HK-2 (cell line): ENCODE results near the gene TCF7L2.

Source experiments
- DNase-seq: peaks from one replicate; pipeline ENCODE4 v3.0.0-alpha.2; 2018; ENCODE audit not compliant: unreplicated experiment

Gene TCF7L2

DNA sequence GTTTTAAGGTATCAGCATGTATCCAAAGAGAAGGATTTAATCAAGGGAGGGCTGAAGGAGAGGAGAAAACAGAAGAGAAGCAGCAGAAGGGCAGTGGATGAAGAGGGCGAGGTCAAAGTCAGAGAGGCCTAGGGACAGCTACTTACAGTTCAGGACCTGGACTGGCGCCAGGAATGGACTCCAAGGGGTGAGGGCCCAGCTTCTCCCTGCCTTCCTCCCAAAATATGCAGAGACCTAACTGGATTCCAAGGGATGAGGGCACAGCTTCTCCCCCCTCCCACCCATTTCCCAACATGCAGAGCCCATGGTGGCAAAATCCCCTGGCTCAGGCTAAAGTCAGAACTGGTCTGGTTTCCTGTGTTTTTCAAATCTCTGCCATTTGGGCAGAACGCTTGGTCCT, 3.4 kb upstream of the TCF7L2 start:
- DNase-seq, result no peak

DNA sequence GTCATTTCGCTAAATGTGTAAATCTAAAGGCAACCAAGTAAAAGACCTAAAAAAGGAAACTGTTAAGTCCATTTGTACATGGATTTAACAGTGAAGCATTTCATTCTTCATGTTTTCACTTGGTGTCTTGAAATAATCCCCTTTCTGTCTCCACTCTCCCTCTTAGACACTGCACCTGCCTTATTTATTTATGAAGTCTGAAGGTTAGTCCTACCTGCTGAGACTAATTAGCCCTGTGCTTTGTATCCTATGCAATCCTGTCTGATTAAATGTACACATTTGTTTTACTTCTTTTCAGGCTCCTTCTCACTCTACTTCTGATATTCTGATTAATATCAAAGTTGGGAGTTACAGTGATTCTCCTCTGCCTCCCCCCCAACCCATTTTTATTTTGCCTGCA, 1.9 kb upstream of the TCF7L2 start:
- DNase-seq, result no peak

DNA sequence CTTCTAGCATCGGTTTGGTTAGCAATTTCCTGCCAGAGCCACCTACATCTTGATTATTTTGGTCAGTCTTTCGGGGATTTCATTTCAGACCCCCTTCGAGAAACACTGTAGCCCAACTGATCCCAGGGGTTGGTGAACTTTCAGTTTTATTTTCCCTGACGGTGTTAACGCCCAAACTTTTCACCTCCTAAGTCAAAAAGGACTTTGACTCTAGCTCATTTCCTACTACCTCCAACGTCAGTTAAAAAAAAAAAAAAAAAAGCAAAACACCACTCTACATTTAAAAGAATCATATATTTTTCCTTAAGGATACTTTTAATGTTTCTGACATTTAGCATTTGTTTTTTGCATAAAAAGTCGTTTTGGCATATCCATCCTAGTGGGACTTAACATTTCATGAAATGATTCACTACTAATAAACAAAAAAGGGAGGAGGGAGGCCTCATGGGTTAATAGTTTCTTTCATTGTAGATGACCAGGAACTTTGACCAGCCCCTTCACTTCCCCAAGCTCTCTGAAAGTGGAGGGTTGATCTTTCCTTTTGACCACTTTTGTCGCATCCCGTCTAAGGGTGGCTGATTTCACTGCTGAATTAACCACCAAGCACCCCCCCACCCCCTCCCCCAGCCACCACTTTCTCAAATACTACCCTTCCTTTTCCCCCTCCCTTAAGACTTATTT, 764 bp upstream of the TCF7L2 start:
- no peak for DNase-seq

DNA sequence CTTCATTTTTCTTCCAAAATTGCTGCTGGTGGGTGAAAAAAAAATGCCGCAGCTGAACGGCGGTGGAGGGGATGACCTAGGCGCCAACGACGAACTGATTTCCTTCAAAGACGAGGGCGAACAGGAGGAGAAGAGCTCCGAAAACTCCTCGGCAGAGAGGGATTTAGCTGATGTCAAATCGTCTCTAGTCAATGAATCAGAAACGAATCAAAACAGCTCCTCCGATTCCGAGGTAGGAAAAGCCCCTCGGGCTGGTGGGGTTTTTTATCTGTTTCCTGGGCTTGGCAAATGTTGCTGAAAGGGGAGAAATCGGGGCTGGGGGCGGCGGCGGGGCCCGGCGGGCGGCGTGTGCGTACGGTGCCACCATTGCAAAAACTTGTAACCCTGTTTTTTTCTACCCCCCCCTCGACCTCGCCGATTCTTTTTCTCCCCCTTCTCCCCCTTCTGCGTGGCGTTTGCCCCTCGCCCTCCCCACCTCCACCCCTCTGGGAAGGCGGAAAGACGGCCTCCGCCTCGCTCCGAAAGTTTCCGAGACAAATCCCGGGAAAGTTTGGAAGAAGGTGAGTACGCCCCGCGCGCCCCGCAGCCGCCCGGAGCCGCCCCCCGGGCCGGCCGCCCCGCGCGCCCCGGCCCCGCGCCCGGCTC, 789 bp downstream of the TCF7L2 start:
- DNase-seq, result peak; percentile 53

DNA sequence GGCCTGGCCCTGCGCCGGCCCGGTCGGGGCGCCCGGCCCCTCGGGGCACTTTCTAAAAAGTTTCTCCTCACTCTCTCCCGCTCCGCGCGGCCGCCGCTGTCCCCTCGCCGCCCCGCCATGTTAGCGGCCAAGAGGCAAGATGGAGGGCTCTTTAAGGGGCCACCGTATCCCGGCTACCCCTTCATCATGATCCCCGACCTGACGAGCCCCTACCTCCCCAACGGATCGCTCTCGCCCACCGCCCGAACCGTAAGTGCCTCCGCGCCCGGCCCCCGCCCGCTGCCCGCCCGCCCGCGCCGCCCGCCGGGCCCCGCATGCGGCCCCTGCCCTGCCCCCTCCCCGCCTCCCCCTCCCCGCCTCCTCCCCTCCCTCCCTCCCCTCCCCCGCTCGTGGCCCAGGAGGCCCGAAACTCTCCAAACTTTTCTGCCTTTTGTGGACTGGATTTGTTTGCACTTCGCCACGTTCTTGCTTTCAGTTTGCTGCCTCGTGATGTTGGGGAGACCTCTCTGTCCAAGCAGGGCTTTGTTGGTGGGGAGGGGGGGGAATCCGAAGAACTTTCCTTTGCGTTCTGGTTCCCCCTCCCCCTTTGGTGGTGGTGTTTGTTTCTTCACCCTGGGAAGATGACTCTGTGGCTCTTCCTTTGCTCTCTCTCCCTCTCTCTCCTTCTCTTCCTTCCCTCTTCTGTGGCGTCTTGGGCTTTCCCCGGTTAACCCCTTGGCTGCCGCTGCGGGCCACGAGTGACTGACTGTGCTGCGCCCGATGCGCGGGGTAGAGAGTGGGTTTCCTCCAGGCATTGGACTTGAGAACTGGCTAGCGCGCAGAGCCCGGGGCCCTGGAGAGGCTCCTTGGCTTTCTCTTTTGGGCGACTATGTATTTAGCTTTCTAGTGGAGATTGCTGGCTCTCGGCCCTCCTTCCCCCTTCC, 1.6 kb downstream of the TCF7L2 start:
- DNase-seq, result peak; percentile 82

DNA sequence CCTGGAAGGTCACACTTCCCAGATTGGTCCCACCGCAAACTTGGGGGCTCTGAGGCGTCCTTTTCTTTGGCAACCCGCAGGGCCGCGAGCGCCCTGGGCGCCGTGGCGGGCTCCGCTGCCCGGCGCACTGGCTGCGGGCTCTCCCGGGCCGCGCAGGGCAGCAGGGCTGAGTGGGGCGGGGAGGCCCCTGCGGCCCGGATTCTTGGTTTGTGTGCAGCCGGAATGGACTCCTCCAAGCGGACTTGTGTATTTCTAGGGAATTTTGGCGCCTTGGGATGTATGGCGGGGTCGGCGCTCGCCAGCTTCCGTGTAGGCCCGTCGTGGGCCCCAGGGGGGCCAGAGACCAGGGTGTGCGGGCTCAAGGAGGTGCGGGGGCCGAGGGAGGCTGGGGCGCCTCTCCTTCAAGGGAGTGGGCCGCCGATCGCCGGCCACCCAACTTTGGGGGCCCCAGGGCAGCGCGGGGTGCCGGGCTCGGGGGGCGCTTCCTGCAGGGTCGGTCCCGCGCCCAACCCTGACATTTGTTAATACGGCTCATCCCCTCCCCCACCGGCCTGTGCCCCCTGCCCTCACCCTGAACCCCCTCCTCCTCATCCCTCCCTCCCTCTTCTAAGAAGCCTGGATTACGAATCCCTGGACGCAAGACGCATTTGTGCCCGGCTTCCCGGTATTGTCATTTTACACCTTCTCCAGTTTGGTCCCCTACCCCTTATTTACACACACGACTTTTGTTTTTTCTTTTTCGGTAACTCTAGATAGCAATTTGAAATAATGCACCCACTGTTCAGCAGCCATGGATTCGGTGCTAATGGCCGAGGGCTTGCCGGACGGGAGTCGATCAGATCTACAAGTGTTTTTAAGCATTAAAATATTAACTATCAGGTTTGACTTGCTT, 2.5 kb downstream of the TCF7L2 start:
- peak; percentile 61 for DNase-seq

DNA sequence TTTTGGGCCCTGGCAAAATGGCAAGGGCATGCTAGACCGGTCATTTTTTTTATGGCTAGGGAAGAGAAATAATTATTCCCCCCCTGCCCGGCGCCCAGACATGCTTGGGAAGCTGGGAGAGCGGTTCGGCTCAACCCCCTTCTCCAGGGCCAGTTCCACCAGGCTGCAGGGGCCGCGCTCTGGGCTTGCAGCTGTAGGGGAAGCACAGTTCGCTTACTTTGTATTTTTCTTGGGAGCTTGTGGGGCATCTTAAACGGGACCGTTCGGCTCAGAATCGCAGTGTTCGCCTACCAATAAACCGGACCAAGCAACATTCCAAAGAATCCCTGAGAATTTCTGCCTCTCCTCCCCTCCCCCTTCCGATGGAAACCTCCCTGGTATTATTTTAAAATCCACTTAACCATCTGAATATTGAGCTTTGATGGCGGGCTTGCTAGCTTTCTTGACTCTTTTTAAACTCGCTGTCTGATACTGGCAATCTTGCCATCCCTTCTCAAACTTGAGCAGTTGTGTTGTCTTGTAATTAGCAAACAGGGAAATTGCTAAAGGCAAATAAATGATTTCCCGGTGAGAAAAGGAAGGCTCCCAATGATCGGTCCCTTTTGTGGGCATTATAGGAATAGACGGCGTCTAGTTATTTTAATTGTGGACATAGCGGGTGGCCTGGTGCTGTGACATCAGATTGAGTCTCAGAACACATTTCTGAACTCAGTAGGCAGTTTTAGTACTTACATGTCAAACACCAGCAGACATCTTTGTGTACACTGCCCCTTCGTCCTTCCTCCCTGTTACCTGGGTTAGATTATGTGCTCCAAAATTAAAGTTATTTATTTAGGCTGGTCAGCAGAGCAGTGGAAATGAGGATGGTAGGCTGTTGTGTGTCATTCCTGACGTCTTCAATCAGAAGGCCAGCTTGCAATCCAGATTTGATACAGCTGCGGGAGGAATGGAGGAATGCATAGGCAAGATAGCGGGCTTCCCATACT, 3.4 kb downstream of the TCF7L2 start:
- peak; percentile 68 for DNase-seq

DNA sequence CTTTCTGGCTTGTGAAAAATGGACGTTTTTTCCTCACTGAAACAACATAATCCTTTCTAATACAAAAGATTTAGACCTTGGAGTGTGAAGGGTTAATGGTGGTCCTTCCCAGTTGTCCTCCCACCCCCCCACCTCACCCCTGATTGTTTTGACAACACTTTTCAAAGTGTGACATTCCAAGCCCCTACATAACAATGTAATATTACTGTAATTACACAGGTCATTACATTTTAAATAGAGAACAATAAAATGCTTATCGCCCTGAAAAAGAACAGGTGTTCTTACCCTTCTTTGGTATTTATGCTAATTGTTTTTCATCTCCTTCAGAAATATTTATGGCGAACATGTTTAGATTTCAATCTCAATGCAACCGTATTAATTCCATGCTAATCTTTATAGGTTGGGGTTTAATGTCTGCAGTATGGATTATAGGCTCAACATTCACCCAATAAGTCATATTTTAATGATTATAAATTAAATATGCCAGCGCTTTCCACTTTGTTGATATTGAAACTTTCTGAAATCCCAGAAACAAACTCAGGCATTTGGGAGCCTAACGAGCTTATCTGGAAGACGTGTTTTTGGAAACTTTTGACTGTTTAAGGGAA, 5.0 kb downstream of the TCF7L2 start:
- no peak for DNase-seq

DNA sequence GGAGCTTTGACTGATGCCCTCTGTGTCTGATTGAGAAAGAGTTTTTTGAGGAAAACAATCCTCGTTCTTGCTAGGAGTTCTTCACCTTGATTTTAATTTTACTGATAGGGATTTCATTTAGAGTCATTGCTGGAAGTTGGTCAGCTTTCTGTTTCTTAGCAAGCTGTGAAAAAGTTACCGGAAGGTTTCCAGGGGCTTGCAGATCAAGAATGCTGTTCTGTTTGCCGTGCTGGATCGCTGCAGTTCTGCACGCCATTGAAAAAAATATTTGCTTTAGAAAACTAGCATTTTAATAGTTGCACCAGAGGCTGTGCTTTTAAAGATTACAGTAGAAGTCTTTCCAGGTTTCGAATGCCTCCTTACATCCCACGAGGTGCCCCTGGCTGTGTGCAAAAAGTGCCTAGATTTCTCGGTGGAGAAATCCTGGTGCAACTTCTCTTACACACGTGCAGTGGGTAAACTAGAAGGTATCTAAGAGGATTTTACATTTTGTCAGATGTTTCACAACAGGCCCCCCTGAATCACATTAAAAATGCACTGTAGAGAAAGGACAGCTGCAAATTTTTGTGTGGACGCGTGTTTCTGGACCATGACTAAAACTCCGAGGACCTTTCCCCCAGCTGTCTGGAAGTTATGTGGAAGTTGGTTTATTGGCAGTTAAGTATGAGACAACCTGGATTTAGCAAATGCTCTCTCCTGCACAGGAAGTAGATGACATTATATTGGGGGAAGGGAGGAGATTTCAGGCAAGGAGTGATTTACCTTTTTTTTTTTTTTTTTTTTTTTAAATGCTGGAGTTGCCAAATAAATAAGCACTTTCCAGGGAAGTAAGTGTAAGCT, 5.8 kb downstream of the TCF7L2 start:
- no peak for DNase-seq

DNA sequence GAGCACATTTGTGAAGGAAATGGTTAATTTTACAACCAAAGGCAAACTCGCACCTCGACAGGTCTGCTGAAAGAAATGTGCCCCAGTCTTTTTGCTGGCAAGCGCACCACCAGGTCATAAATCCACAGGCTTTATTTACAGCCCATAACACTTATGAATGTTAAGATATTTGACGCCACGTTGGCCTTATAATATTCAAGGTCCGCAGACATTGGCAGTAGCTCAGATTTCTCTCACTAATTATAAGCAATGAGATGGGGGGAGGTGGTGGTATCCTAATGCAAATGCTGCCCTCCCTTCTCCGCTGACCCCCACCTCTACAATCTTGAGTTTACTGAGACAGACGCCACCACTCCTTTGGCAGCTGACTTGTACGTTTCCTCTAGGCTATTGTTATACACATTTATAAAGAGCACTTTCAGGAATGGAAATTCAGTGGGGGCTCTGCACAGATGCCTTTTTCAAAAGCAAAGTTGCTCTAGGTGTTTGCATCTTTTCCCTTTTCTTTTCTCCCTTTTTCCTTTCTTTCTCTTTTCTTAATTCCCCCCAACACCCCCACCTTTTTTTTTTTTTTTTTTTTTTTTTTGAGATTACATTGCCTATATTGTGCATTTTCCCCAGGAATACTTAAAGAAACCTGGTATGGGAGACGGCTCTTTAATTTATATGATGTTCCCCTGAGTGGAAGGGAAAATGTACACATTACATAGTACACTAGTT, 6.7 kb downstream of the TCF7L2 start:
- no peak for DNase-seq

DNA sequence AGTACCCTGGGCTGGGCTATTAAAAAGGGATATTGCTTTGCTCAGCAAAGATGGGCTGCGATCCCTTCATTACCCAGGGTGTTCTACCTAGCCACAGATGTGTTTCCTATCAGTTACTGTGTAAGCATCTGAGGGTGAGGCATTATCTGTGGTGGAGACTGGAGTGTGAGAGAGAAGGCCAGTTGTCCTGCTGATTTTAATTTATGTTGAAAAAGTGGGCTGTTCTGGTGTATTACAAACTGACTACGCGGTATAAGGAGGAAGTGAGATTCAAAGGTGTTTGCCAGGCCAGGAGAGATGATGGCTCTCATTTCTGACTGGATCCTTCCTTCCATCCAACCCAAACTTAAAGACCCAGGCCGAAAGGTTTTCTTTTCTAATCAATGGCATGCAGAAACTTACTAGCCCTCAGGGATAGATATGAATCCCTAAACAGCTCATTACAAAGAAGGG, 7.6 kb downstream of the TCF7L2 start:
- DNase-seq, result no peak

DNA sequence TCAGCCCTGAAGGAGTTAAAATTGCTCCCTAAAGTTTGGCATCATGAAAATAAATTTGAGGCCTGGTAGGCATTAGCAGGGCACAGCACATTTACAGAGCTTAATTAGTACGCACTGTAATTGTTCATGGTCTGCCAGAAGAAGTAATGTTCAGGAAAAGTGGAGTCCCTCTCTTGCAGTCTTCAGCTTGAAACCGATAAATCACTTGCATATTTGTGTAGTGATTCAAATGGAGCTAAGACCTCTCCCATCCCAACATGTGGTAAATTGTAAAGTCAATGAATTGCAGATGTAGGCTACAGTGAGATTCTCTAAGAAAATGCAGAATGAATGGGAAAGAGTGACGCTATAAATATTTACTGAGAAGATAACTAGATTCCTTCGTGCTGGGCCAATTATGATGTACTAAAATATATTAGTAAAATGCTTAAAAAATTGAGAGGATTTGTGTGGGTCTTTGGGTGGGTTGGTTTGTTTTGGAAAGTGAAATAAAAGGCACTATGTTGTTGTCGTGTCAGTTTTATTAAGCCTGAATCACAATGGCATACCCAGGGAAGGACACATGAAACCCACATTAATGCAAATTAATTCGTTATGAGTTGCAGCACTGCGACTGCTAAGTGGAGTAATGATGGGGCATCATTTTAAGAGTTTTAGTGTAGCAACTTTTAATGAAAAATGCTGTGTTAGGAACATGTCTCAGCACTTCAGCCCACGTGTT, 8.4 kb downstream of the TCF7L2 start:
- DNase-seq, result no peak

DNA sequence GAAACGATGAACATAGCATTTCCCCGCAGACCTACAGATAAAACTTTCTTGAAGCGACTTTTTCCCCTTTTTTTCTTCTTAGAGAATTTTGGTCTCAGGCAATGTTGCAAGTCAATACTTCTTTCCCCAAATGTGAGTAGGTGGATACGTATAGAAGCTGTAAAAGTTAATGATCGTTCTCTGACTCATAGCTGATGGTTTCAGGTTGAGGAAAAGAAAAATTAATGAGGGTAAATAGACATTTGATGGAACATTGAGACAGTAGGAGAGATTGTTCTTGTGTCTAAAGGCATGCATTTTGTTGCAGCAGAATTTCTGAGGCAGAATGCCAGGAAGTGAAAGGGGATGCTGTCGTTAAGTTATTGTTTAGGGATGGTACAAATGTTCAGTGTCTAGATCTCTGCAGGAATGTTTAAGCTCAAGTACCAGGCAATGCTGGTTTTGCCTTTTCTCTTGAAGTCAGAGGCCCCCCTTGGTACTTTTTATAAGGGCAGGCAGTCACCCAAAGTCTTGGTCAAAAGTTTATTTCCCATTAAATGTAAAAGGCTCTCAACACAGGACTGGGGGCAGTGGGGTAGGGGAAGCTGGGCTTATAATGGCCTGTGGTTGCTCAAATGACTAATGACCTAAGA, 9.3 kb downstream of the TCF7L2 start:
- peak; percentile 37 for DNase-seq

DNA sequence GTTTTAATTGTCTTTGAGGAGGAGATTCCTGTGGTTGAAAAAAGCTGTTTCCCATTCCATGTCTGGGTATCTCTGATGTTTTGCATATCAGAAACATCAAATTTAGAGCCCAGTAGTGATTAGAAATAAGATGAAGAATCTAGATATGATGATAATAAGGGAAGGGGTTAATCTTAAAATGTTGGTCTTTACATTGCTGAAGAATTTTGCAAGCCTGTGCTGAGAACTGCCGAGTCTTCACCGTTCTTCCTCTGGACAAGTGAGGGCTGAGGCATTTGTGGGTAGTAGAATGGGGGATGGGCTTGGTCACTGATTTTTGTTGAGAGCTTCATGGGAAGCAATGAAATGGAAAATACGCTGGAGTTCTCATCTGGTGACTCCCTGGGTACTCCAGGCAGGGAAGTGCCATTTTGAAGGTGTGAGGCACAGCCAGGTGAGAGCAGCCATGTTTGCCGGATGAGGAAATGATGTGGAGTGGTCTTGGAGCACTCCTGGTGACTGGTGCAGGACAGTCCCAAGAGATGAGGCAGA, 10.2 kb downstream of the TCF7L2 start:
- peak; percentile 67 for DNase-seq

DNA sequence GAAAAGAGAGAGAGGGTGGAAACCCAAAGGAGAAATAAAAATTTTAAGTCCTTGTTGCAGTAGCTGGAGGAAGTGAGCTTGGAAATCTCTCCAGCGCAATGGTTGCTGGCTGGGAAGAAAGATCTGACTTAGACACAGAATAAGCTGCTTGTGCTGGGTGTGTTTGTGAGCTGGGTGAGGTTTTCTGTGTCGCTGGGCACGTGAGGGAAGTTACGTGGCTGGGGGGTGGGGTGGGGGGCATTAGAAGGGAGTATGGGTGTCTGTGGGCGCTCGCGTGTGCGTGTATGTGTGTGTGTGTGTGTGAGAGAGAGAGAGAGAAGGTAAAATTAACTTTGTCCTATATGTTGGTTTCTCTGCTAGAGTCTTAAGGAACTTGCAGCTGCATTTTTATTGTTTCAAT, 11.6 kb downstream of the TCF7L2 start:
- DNase-seq, result no peak

DNA sequence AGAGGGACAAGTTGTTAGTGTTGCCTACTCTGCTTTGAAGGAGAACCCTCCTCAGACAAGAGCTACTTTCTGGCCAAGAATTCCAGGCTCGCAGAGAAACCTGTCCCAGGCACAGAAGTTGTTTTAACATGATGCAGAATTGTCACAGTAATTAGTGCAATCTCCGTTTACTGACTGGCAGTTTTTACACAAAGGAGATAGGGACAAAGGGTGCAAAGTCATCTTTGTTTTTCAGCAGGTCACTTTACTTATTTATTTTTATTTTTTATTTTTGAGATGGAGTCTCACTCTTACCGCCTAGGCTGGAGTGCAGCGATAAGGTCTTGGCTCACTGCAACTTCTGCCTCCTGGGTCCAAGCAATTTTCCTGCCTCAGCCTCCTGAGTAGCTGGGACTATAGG, 12.3 kb downstream of the TCF7L2 start:
- no peak for DNase-seq

DNA sequence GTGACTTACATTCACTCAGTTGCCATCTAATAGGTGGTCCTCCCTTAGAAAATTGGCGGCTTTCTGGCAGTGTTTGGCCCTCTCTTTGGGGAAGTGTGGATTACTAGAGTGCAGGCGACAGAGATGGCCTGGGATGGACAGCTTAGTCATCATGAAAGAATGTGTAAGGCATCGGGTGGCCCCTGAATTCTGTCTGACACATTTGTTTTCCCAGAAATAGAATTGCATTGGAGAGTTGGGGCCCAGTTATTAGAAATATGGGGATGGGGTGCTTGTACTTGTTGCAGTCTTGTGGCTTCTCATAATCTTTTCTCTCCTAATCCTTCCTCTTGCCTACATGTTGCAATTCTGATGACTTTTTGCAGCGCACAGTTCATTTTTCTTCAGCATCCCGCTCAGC, 13.8 kb downstream of the TCF7L2 start:
- DNase-seq, result peak; percentile 46
